IPS DF 6.9 (cell line): ENCODE measurements around the gene ACSF3.
A peak's percentile ranks its signal among the peaks of the same experiment; 100 is the strongest.

Experiments
- DNase-seq: peaks from one replicate; pipeline ENCODE4 v3.0.0-alpha.2; 2013; ENCODE audit warnings: low read depth, low spot score
- H3K27ac ChIP-seq: one replicate; pipeline ENCODE4 v1.5.1; 2013; ENCODE audit warnings: low read length, control low read depth
- H3K27me3 ChIP-seq: 2 replicates; pipeline ENCODE4 v1.6.1; 2013; ENCODE audit warnings: mild to moderate bottlenecking, low read length; ENCODE audit not compliant: control insufficient read depth, insufficient read depth
- H3K36me3 ChIP-seq: 2 replicates; pipeline ENCODE4 v1.6.1; 2013; ENCODE audit warnings: low read length; ENCODE audit not compliant: control insufficient read depth, insufficient read depth
- H3K4me1 ChIP-seq: 2 replicates; pipeline ENCODE4 v1.6.1; 2013; ENCODE audit warnings: low read length; ENCODE audit not compliant: control insufficient read depth, insufficient read depth
- H3K4me3 ChIP-seq: 2 replicates; pipeline ENCODE4 v1.5.1; 2013; ENCODE audit warnings: mild to moderate bottlenecking, low read length
- H3K9me3 ChIP-seq: 2 replicates; pipeline ENCODE4 v1.6.1; 2013; ENCODE audit warnings: low read length, inconsistent platforms; ENCODE audit not compliant: control insufficient read depth, insufficient read depth
- WGBS: extraction: QIAGEN DNeasy Blood & Tissue Kit; methylation state at CpG from one replicate; pipeline ENCODE4 v1.1.7; 2013; ENCODE audit warnings: mixed read lengths, missing lambda C conversion rate; ENCODE audit not compliant: insufficient read length, insufficient coverage; 5-methylcytosine and 5-hydroxymethylcytosine counted together

ACSF3 gene

GRCh38 chr16:89192956-89193575, 99.4 kb downstream of the ACSF3 start:
- Histone ChIP-seq H3K36me3 (no peaks in the 10 kb centered on the region; the same call in 1 of the 2 replicates), H3K4me1 (peaks cover 4% of the 10 kb centered on the region), H3K27me3 (no peaks in the 10 kb centered on the region), H3K27ac (no peak overlapping the region), H3K4me3 (no peak overlapping the region; the same call in 1 of the 2 replicates), H3K9me3 (no peaks in the 10 kb centered on the region)
- peak; percentile 68 for DNase-seq
- WGBS = no CpG with 5 or more reads among the region's 39 CpGs

DNA sequence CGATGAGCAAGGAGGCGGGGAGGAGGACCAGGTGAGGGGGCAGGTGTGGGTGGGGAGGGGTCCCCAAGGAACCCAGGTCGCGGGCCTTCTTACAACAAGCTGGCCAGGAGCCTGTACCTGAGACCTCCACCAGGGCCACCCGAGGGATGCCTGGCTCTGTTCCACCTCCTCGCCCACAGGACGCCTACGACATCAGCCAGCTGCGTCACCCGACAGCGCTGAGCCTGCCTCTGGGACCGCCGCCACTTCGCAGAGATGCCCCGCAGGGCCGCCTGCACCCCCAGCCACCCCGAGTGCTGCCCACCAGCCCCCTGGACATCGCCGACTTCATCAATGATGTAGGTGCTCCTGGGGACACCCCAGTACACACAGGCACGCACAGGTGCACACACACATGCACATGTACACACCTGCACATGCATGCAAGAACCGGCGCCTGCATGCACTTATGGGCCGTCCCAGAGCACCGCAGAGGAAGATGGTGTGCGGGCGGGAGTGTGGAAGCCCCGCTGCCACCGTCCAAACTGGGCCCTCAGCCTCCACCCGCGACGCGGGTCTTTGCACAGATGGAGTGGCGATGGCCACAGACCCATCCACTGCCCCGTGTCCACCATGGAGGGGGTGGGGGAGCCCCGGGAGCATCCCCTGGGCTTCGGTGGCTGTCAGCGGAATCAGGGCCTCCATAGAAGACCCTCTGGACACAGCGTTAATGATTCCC, 100.1 kb downstream of the ACSF3 start:
- Histone ChIP-seq H3K27me3 (no peaks in the 10 kb centered on the region), H3K4me1 (peaks cover 4% of the 10 kb centered on the region), H3K9me3 (no peaks in the 10 kb centered on the region), H3K36me3 (no peaks in the 10 kb centered on the region; the same call in 1 of the 2 replicates), H3K4me3 (no peak overlapping the region; the same call in 1 of the 2 replicates), H3K27ac (no peak overlapping the region)
- DNase-seq = no peak
- no CpG with 5 or more reads among the region's 38 CpGs for WGBS

GRCh38 chr16:89194340-89195311, 101.0 kb downstream of the ACSF3 start:
- Histone ChIP-seq H3K36me3 (no peaks in the 10 kb centered on the region; the same call in 1 of the 2 replicates), H3K27me3 (no peaks in the 10 kb centered on the region), H3K9me3 (no peaks in the 10 kb centered on the region), H3K4me1 (peaks cover 4% of the 10 kb centered on the region), H3K27ac (no peak overlapping the region), H3K4me3 (no peak overlapping the region)
- no CpG with 5 or more reads among the region's 45 CpGs for WGBS
- DNase-seq = no peak

DNA sequence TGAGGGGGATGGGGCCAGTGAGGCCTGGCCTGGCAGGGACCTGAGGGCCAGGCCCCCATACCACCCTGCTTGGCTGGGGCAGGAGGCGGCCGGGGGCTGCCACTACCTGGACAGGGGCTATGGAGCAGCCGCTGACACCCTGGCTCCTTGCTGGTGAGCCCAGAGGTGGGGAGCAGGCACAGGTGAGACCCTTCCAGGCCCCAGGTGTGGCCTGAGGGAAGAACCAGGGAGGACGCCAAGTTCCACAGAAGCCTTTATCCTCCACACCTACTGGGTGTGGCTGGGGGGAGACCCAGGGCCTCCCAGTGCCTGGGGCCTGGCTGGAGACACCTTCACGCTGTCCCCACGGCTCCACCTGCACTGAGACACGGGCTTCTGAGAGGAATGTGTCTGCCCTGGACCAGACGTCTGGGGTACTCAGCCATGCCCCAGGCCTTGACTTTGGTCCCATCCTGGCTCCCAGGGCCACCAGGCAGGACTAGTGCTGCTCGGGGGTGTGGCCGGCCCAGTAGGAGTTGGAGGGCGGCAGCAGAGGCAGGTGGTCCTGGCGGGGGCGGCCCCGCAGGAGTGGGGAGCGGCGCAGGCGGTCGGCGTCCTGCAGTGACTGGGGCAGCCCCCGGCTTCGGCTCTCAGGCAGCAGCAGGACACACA, 102.0 kb downstream of the ACSF3 start:
- peaks cover 5% of the 10 kb centered on the region for H3K4me1 ChIP-seq
- no CpG with 5 or more reads among the region's 21 CpGs for whole genome bisulfite sequencing
- H3K4me3 ChIP-seq = no peak overlapping the region
- no peak overlapping the region for H3K27ac ChIP-seq
- no peaks in the 10 kb centered on the region; the same call in 1 of the 2 replicates for H3K36me3 ChIP-seq
- H3K9me3 ChIP-seq = no peaks in the 10 kb centered on the region
- peaks cover under 1% of the 10 kb centered on the region for H3K27me3 ChIP-seq
- DNase-seq = no peak

DNA sequence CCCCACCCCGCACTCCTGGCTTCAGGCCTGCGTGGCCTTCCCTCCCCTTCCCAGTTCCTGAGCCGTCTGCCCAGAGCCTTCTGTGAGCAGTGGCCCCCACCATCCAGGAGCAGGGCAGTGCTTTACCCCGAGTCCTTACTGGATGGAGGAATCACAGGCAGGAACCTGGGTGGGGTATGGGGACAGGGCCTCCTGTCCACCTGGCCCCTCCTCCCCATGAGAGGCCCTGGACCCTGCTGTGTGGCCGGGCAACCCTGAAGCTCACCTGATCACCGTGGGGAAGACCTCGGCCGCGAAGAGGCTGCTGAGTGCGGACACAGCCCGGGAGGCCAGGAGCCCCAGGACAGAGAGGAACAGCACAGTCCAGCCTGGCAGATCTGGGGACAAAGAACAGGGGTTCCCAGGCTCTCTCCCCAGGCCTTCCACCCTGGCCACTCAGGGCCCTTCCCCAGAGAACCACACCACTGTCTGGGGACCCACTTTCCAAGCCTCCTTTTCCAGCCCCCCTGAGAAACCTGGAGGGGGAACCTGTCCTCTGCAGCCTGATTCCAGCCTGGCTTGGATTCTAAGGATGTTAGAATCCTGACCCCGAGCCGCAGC, 103.5 kb downstream of the ACSF3 start:
- WGBS = no CpG with 5 or more reads among the region's 13 CpGs
- no peaks in the 10 kb centered on the region; the same call in 1 of the 2 replicates for H3K36me3 ChIP-seq
- no peak for DNase-seq
- H3K9me3 ChIP-seq = no peaks in the 10 kb centered on the region
- H3K27ac ChIP-seq = no peak overlapping the region
- H3K4me3 ChIP-seq = no peak overlapping the region
- peaks cover 2% of the 10 kb centered on the region for H3K27me3 ChIP-seq
- peaks cover 4% of the 10 kb centered on the region; the same call in 1 of the 2 replicates for H3K4me1 ChIP-seq

DNA sequence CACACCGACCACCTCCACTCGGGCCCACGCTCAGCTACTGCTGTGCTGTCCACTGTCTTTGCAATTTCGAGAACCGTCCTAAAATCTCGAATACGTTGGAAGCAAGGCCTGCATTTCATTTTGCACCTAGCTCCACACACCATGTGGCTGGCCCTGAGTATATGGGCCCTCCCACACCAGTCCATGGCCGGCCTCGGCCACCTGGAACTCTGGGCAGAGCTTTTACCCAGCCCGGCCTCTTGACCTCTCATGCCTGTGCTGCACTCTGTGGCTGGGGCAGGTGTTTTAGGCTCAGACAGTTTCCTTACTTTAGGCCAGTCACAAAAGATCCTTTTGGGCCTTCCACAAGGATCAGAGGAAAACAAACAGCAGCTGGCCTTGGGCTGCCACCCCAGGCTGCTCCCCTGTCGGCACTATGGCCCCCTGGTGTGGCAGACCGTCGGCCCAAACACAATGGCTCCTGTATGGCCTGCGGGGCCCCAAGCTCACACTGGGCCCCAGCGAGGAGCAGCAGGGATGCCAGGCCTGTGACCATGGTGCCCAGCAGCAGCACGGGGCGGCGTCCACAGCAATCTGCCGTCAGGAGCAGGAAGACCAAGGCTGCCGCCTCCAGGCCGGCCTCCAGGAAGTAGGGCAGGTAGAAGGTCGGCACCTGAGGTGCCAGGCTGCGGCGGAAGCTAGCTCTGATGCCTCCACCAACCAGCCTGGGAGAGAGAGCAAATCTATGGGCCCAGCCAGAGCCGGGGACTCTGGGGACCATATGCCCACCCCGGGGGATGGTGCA, 104.2 kb downstream of the ACSF3 start:
- DNase-seq = no peak
- Histone ChIP-seq H3K27ac (no peak overlapping the region), H3K27me3 (peaks cover 6% of the 10 kb centered on the region), H3K4me3 (no peak overlapping the region), H3K4me1 (peaks cover 2% of the 10 kb centered on the region; the same call in 1 of the 2 replicates), H3K9me3 (no peaks in the 10 kb centered on the region), H3K36me3 (no peaks in the 10 kb centered on the region)
- no CpG with 5 or more reads among the region's 26 CpGs for WGBS

DNA sequence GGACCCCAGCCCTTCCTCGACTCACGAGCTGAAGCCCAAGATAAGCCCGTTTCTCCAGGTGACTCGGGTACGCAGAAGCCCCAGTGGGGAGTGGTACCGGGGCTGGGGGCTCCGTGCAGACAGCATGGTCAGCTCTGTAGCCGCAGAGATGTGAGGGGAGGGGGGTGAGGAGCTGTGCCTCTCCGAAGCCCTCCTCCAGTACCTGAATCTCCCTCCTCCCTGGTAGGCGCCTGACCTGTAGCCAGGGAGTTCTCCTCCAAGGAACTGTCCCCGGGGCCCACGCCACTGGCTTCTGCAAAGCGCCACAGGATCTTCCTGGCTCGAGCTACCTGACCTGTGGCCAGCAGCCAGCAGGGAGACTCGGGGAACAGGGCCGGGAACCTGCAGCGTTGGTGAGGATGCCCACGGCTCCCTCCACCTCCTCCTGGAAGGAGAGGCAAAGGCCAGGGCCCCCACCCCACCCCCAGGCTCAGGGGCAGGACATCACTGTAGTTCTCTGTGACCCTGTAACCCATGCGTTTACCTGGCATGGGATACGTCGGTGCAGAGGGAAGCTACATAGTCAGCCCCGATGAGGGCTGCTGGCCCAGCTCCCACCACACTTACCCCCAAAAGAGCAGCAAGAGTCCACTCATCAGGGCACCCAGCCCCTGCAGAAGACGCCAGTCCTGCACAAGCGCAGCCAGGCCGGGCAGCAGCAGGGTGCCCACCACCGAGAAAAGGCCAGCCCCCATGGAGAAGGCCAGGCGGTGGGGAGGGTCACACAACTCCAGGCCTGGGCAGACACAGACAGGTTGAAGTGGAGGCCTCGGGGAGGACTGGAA, 105.0 kb downstream of the ACSF3 start:
- Histone ChIP-seq H3K27ac (no peak overlapping the region), H3K4me3 (no peak overlapping the region), H3K4me1 (peaks cover 2% of the 10 kb centered on the region; the same call in 1 of the 2 replicates), H3K9me3 (no peaks in the 10 kb centered on the region), H3K27me3 (peaks cover 10% of the 10 kb centered on the region), H3K36me3 (no peaks in the 10 kb centered on the region)
- WGBS = no CpG with 5 or more reads among the region's 28 CpGs
- DNase-seq = no peak

GRCh38 chr16:89199241-89200123, 105.8 kb downstream of the ACSF3 start:
- no CpG with 5 or more reads among the region's 22 CpGs for WGBS

More at GRCh38 chr16:89199241-89200123, 105.8 kb downstream of the ACSF3 start:
- no peak for DNase-seq
- no peaks in the 10 kb centered on the region for H3K36me3 ChIP-seq
- H3K9me3 ChIP-seq = no peaks in the 10 kb centered on the region
- no peak overlapping the region for H3K27ac ChIP-seq
- peaks cover 2% of the 10 kb centered on the region; the same call in 1 of the 2 replicates for H3K4me1 ChIP-seq
- peaks cover 10% of the 10 kb centered on the region for H3K27me3 ChIP-seq
- H3K4me3 ChIP-seq = no peak overlapping the region
